Lower lobe of right lung (tissue), 2 donors: ENCODE results near the gene RPH3AL. TPM values are rescaled to one million over a fixed set of nuclear protein-coding genes. Genes with fewer than 3 reads are reported as not detected.

ENCODE experiments used
- ATAC-seq, 2 donors: fragments of 200-7000 bp; cut with Tn5 transposase; one replicate each; pipeline ENCODE4 v1.9.1; 2020 to 2022; ENCODE audit warnings: mild to moderate bottlenecking in 2 of 2, moderate library complexity in 2 of 2
- DNase-seq: peaks from one replicate; pipeline ENCODE4 v3.0.0-alpha.2; 2020
- H3K27ac ChIP-seq: fragments of 200-600 bp; one replicate; pipeline ENCODE4 v1.8.0; 2022
- H3K27me3 ChIP-seq: fragments of 200-600 bp; one replicate; pipeline ENCODE4 v1.8.0; 2022; ENCODE audit warnings: low read depth
- H3K36me3 ChIP-seq: fragments of 200-600 bp; one replicate; pipeline ENCODE4 v1.8.0; 2022; ENCODE audit warnings: mild to moderate bottlenecking
- H3K4me1 ChIP-seq: fragments of 200-600 bp; one replicate; pipeline ENCODE4 v1.8.0; 2022
- H3K4me3 ChIP-seq: fragments of 200-600 bp; one replicate; pipeline ENCODE4 v1.8.0; 2022; ENCODE audit warnings: mild to moderate bottlenecking
- H3K9me3 ChIP-seq: fragments of 200-600 bp; one replicate; pipeline ENCODE4 v1.8.0; 2022
- CTCF ChIP-seq: fragments of 200-600 bp; IDR thresholded peaks from one replicate; pipeline ENCODE4 v1.8.0; 2022; ENCODE audit warnings: antibody characterized with exemption, mild to moderate bottlenecking
- intact Hi-C: fragments of 100-400 bp; cut with DNase I; formaldehyde crosslinking; loops from one replicate; pipeline ENCODE4 v1.11.0; 2022
- total RNA-seq: library from RNA; stranded (reverse); fragmentation: NEBNext Ultra II Directional; extraction: Animal tissue kit (Norgen Biotek cat#: 25700); gene quantifications from one replicate; pipeline ENCODE4 v1.2.1, GENCODE V29; 2021
- donor health status: DM: no; HTN: yes; CAD: no; lungs with severe emphysema.

RPH3AL gene
- total RNA-seq, 1 donor from 2014 or later: 38.7 TPM

- H3K27me3 ChIP-seq: no peaks in the 10 kb centered on the region
- no peaks in the 10 kb centered on the region for H3K36me3 ChIP-seq
- TF ChIP-seq CTCF: no peak
- H3K9me3 ChIP-seq: no peaks in the 10 kb centered on the region
- intact Hi-C loops: no loop called here
- ATAC-seq: no peak
- DNase-seq: peak; percentile 41
- peaks cover 4% of the 10 kb centered on the region for H3K4me1 ChIP-seq
- H3K4me3 ChIP-seq: no peak overlapping the region
- no peak overlapping the region for H3K27ac ChIP-seq
These were observed 45.9 kb downstream of the RPH3AL start for GRCh38 chr17:306536-307294.

- Histone ChIP-seq H3K36me3 (no peaks in the 10 kb centered on the region), H3K4me3 (no peak overlapping the region), H3K27me3 (no peaks in the 10 kb centered on the region), H3K9me3 (no peaks in the 10 kb centered on the region), H3K27ac (no peak overlapping the region), H3K4me1 (peaks cover 4% of the 10 kb centered on the region)
- intact Hi-C loops: no loop called here
- TF ChIP-seq CTCF: no peak
- ATAC-seq (no peak), DNase-seq (peak; percentile 34)
These were observed 46.5 kb downstream of the RPH3AL start for GRCh38 chr17:306116-306515.

GRCh38 chr17:305090-305976, 47.3 kb downstream of the RPH3AL start:
- Histone ChIP-seq H3K4me3 (no peak overlapping the region), H3K27ac (no peak overlapping the region), H3K4me1 (peaks cover 4% of the 10 kb centered on the region), H3K27me3 (no peaks in the 10 kb centered on the region), H3K36me3 (no peaks in the 10 kb centered on the region), H3K9me3 (no peaks in the 10 kb centered on the region)
- TF ChIP-seq CTCF: no peak
- peak; percentile 55 for DNase-seq
- intact Hi-C loops: no loop called here
- peak; percentile 29 to 48 for ATAC-seq

GRCh38 chr17:304461-304860, 48.1 kb downstream of the RPH3AL start:
- ATAC-seq (peak in 1 of 2 donors; percentile 17), DNase-seq (peak; percentile 11)
- TF ChIP-seq CTCF: no peak
- Histone ChIP-seq H3K27ac (no peak overlapping the region), H3K9me3 (no peaks in the 10 kb centered on the region), H3K4me3 (no peak overlapping the region), H3K36me3 (no peaks in the 10 kb centered on the region), H3K27me3 (no peaks in the 10 kb centered on the region), H3K4me1 (peaks cover 4% of the 10 kb centered on the region)
- intact Hi-C loops: no loop called here

- DNase-seq (peak; percentile 22), ATAC-seq (no peak)
- H3K4me3 ChIP-seq: no peak overlapping the region
- H3K4me1 ChIP-seq: peaks cover 4% of the 10 kb centered on the region
- no peak for TF ChIP-seq CTCF
- H3K36me3 ChIP-seq: no peaks in the 10 kb centered on the region
- no peaks in the 10 kb centered on the region for H3K9me3 ChIP-seq
- H3K27ac ChIP-seq: no peak overlapping the region
- intact Hi-C loops: no loop called here
- H3K27me3 ChIP-seq: no peaks in the 10 kb centered on the region
These were observed 49.4 kb downstream of the RPH3AL start for GRCh38 chr17:303168-303567.
